Measurements from ENCODE around the gene HSPA1L. TPM values are rescaled to one million over a fixed set of nuclear protein-coding genes. Genes with fewer than 3 reads are reported as not detected.

HSPA1L gene
- total and polyA plus RNA-seq, 2 donors (not counting 1 experiment from before 2014, with no cell fraction given) = 0.81 to 2.0 TPM

- DNase-seq = no peak
- Mint-ChIP-seq H3K4me1 (peaks cover 26% of the 10 kb centered on the region), H3K4me3 (peak overlapping the region; percentile 60), H3K9me3 (ENCODE audit: insufficient read depth) (no peaks in the 10 kb centered on the region), H3K27me3 (no peaks in the 10 kb centered on the region), H3K27ac (peak overlapping the region; percentile 90)
- no peak for TF ChIP-seq CTCF (IDR thresholded peaks at IDR 0.05)
- Histone ChIP-seq H3K36me3 (replicated peaks in 1 of 2; ENCODE audit: control extremely low read depth in 1 of 2, control insufficient read depth in 1 of 2, extremely low read depth in 1 of 2, insufficient read depth in 2 of 2, low read length in 1 of 2) (peaks cover 0 to 29% of the 10 kb centered on the region in 2 experiments), H3K4me1 (ENCODE audit: control insufficient read depth in 2 of 2, insufficient read depth in 2 of 2, low read length in 2 of 2) (peaks cover 15 to 30% of the 10 kb centered on the region in 2 donors), H2AFZ (ENCODE audit: insufficient read depth, low read depth, low read length, poor library complexity, severe bottlenecking) (no peak overlapping the region), H3K4me2 (replicated peaks; ENCODE audit: low read depth, low read length, poor library complexity, severe bottlenecking) (no peak overlapping the region), H3K9me3 (ENCODE audit: control extremely low read depth in 1 of 3, control insufficient read depth in 2 of 3, insufficient read depth in 1 of 3, low read length in 2 of 3) (no peaks in the 10 kb centered on the region), H3K27me3 (replicated peaks in 1 of 4; ENCODE audit: control extremely low read depth in 1 of 4, control insufficient read depth in 3 of 4, insufficient read depth in 4 of 4, low read length in 3 of 4) (no peaks in the 10 kb centered on the region), H4K20me1 (ENCODE audit: control insufficient read depth, insufficient read depth, low read length, poor library complexity, severe bottlenecking) (no peaks in the 10 kb centered on the region), H3K4me3 (ENCODE audit: control extremely low read depth in 1 of 5, extremely low read depth in 1 of 5, insufficient read depth in 1 of 5, low read depth in 2 of 5, low read length in 4 of 5) (no peak overlapping the region), H3K79me2 (ENCODE audit: control insufficient read depth, insufficient read depth, low read length) (no peaks in the 10 kb centered on the region), H3K27ac (ENCODE audit: low read length in 2 of 2) (peak overlapping the region; percentile 66 to 67), H3K9ac (ENCODE audit: low read length) (no peak overlapping the region)
- ChIA-PET POLR2A (interaction anchor here (1.0 kb wide), 1 partner anchor 14 kb away, joined by 3 read pairs; no protein-coding TSS in a partner anchor), CTCF (interaction anchor here (1.0 to 1.6 kb wide), 5 partner anchors 11 to 39 kb away, joined by 3 to 4 read pairs (median 3); partner anchors contain the start of gene VARS1)
- whole genome bisulfite sequencing (ENCODE audit: insufficient coverage) = 96% methylated on average over 31 of the region's 32 CpGs
- no peak for ATAC-seq (ENCODE audit: low read depth)
- intact Hi-C loops (cut with micrococcal nuclease) = loop anchor here (2.0 kb wide), 2 partner anchors 19 to 37 kb away; partner anchors contain the start of gene VARS1
These were observed 39.2 kb downstream of the HSPA1L start for GRCh38 chr6:31775633-31776484.

DNA sequence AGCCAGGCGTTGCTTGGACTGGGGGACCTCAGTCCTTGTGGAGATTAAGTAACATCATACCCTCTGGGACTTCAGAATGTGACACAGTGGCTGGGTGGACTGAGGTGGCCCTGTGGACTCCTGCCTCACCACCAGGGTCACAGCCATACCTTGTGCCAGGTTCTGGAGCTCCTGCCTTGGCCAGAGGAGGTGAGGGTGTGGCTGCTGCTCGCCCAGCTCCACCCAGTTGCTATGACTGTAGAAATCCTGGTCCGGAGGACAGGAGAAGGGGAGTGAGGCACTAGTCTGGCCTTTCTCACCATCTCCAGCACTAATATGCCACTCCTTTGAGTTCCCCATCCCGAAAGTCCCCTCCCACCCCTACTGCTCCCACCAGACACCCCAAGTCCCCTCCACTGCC is 39.9 kb downstream of the HSPA1L start:
- H3K4me3 Mint-ChIP-seq = peak overlapping the region; percentile 7
- intact Hi-C loops (cut with micrococcal nuclease) = no loop called here
- Histone ChIP-seq H4K20me1 (ENCODE audit: control insufficient read depth, insufficient read depth, low read length, poor library complexity, severe bottlenecking) (no peaks in the 10 kb centered on the region), H3K9ac (ENCODE audit: low read length) (no peak overlapping the region), H3K27ac (ENCODE audit: low read length in 2 of 2) (no peak overlapping the region), H3K36me3 (replicated peaks in 1 of 2; ENCODE audit: control extremely low read depth in 1 of 2, control insufficient read depth in 1 of 2, extremely low read depth in 1 of 2, insufficient read depth in 2 of 2, low read length in 1 of 2) (peaks cover 0 to 22% of the 10 kb centered on the region in 2 experiments), H3K79me2 (ENCODE audit: control insufficient read depth, insufficient read depth, low read length) (no peaks in the 10 kb centered on the region), H3K4me3 (ENCODE audit: control extremely low read depth in 1 of 5, extremely low read depth in 1 of 5, insufficient read depth in 1 of 5, low read depth in 2 of 5, low read length in 4 of 5) (no peak overlapping the region), H2AFZ (ENCODE audit: insufficient read depth, low read depth, low read length, poor library complexity, severe bottlenecking) (no peak overlapping the region), H3K9me3 (ENCODE audit: control extremely low read depth in 1 of 3, control insufficient read depth in 2 of 3, insufficient read depth in 1 of 3, low read length in 2 of 3) (no peaks in the 10 kb centered on the region), H3K27me3 (replicated peaks in 1 of 4; ENCODE audit: control extremely low read depth in 1 of 4, control insufficient read depth in 3 of 4, insufficient read depth in 4 of 4, low read length in 3 of 4) (no peaks in the 10 kb centered on the region), H3K4me1 (ENCODE audit: control insufficient read depth in 2 of 2, insufficient read depth in 2 of 2, low read length in 2 of 2) (peaks cover 15 to 30% of the 10 kb centered on the region in 2 donors), H3K4me2 (replicated peaks; ENCODE audit: low read depth, low read length, poor library complexity, severe bottlenecking) (no peak overlapping the region)
- H3K27ac Mint-ChIP-seq = no peak overlapping the region
- CTCF ChIA-PET = interaction anchor here (1.0 to 2.0 kb wide), 5 partner anchors 12 to 38 kb away, joined by 3 to 6 read pairs (median 3); no protein-coding TSS in a partner anchor
- WGBS (ENCODE audit: insufficient coverage) = 95% methylated on average over 2 of the region's 4 CpGs
- no peak for TF ChIP-seq CTCF (IDR thresholded peaks at IDR 0.05)
- TF ChIP-seq EZH2 (IDR thresholded peaks at IDR 0.05; ENCODE audit: borderline replicate concordance, insufficient read depth, low read depth, low read length, poor library complexity, severe bottlenecking) = no peak
- DNase-seq (no peak), ATAC-seq (ENCODE audit: low read depth) (no peak)
- H3K4me1 Mint-ChIP-seq = peaks cover 26% of the 10 kb centered on the region
- POLR2A ChIA-PET = interaction anchor here (0.5 to 1.0 kb wide), 4 partner anchors 14 to 115 kb away, joined by 3 to 5 read pairs (median 3); no protein-coding TSS in a partner anchor
- no peaks in the 10 kb centered on the region for H3K27me3 Mint-ChIP-seq
- no peaks in the 10 kb centered on the region for H3K9me3 Mint-ChIP-seq (ENCODE audit: insufficient read depth)
